NCI-H82 treated with DMSO at 0.1 percent for 48 hours (cell line): ENCODE results near the gene TRPC5OS.

Experiments
- DNase-seq: peaks from one replicate; lab custom pipeline; 2025; ENCODE audit not compliant: unreplicated experiment; lab: John Stamatoyannopoulos, UW

The TRPC5OS gene

DNA sequence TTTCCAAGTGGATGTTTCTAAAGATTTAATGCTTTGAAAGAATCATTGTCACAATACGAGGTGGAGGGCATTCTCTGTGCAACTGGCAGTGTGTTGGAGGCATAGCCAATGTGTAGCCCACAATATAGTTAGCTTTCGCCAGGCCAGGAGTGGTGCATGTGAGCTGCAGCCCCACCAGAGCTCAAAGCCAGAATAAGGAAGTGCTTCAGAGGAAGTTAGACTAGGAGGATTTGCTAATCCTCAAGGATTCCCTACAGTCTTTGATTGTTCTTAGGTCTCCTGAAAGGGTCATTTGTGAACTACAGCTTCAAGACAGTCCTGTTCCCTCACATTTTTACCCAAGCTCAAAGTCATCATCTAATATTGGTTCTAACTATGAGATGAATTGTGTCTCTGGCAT is 16.4 kb downstream of the TRPC5OS start:
- no peak for DNase-seq

GRCh38 chrX:111896148-111896547 is 20.2 kb downstream of the TRPC5OS start:
- DNase-seq = no peak

DNA sequence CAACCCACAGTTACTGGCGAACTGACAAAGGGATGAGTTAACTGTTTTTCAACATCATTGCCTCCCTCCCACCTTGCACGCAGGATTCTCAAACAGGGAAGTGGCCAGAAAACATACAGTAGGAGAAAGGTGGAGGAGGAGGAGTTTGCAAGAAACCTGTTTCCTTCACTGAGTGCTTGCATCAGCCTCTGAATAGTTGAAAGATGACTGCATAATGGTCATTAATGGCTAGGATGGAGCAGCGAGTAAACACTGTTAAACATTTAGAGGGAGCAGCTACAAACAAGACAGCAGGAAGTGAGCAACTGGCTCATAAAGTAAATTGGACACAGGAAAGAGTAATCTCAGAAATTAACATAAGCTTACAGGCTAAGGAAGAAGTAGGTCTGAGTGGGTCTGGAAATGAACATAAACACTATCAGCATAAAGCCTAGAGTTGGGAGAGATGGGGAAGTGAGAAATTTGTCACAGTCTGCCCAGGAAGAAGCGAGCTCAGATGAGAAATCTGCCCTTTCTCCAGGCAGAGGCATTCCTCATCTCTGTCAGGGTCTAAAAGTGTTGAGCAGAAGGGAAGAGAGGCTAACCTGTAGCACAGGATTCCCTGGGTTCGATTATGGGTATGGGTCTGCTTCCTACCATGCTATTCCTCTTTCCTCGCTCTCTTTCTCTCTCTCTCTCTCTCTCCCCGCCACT is 38.6 kb downstream of the TRPC5OS start:
- DNase-seq = no peak

DNA sequence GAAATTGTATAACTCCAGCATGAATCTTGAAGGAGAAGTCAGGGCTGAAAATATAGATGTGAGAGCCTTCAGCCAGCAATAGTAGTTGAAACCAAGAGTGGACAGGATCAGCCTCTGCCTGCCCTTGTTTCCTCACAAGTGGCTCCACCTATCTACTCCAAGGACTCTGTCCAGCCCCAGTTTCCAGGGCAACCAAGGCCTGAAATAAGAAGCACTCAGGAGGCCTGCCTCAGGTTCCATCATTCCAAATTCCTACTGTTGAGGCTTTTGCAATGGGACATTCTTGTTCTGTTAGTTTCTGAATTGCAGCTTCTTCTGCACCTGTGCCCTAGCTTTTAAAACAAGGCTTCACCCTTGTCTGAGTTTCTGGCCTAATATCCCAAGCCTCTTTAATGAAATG is 41.6 kb downstream of the TRPC5OS start:
- no peak for DNase-seq

DNA sequence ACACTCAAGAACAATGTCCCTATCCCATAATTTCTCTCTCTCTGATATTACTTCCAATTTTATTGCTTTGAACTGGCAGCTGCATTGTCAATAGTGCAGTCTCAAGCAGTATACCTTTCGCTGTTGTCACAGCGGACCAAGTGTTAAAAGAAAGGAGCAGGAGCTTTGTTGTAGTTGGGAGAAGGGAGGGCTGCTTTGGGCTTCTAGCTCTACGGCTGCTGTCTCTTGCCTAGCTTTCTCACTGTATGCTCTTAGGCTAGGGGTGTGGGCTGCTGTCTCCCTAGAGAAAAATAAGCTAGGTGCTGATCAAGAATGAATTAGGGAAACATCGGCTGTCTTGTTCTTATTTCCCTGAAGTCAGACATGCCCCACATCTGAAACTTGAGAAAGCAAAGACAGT is 52.5 kb downstream of the TRPC5OS start:
- no peak for DNase-seq
